HCT116 (cell line): ENCODE results near the gene XPO4. TPM values are rescaled to one million over a fixed set of nuclear protein-coding genes. Genes with fewer than 3 reads are reported as not detected.
"Not testable (repeated sequence)": the region's sequence is repeated elsewhere in the genome, so short reads cannot be mapped to it uniquely, and the experiment has no call there.

Source experiments
- ATAC-seq: fragments of 200-7000 bp; cut with Tn5 transposase; 2 replicates; pipeline ENCODE4 v1.9.1; 2020; ENCODE audit warnings: mild to moderate bottlenecking, moderate library complexity
- BruUV-seq: library from RNA; stranded (reverse); fragments of 400-500 nt; replicated peaks from 2 replicates; lab custom pipeline; 2021; lab: Mats Ljungman, UMichigan
- CTCF ChIA-PET: fragments of 300-600 bp; sonication (Branson Sonifier 250); formaldehyde crosslinking; loops from one replicate; lab custom pipeline; 2021; ENCODE audit warnings: antibody characterized with exemption; lab: Charles Lee
- POLR2A ChIA-PET: fragments of 300-600, 350-600 bp; sonication (Branson Sonifier 250); formaldehyde crosslinking; loops from one replicate; lab custom pipeline; 2021; ENCODE audit warnings: antibody characterized with exemption; lab: Charles Lee
- RAD21 ChIA-PET, 2 experiments: fragments of 300-600 bp; sonication (Branson Sonifier 250); formaldehyde crosslinking; loops; one replicate each; lab custom pipeline; 2023; ENCODE audit warnings: low total read pairs in 2 of 2; ENCODE audit not compliant: uncharacterized antibody in 2 of 2, unreplicated experiment in 2 of 2, low non-redundant PET in 1 of 2; lab: Charles Lee
- DNase-seq: peaks from one replicate; pipeline ENCODE4 v3.0.0-alpha.2; 2010; ENCODE audit warnings: low read depth, low spot score
- H2AFZ ChIP-seq: fragments of 200-600 bp; shearing (Covaris generic), sonication (generic); 2 replicates; pipeline ENCODE4 v1.6.1; 2017; ENCODE audit warnings: low read depth, mixed run types, mixed read lengths, antibody characterized with exemption, low read length; ENCODE audit not compliant: poor library complexity, severe bottlenecking
- H3K27ac ChIP-seq: 2 replicates; pipeline ENCODE4 v1.5.1; 2012; ENCODE audit warnings: low read depth, low read length
- H3K27me3 ChIP-seq: fragments of 200-600 bp; sonication (generic); 2 replicates; pipeline ENCODE4 v1.6.1; 2016; ENCODE audit warnings: mixed run types, low read length, mixed read lengths; ENCODE audit not compliant: insufficient read depth
- H3K36me3 ChIP-seq, 2 experiments: fragments of 200-500 bp in 1 of 2; fragments of 200-600 bp in 1 of 2; sonication (Bioruptor generic) in 1 of 2; sonication (generic) in 1 of 2; 2 replicates each; pipeline versions ENCODE4 v1.5.1 to v1.6.1; 2014 to 2016; ENCODE audit warnings: low read length in 2 of 2, inconsistent platforms in 1 of 2, mixed read lengths in 1 of 2, mixed run types in 1 of 2; ENCODE audit not compliant: insufficient read depth in 2 of 2, control insufficient read depth in 1 of 2
- H3K4me1 ChIP-seq, 2 experiments: fragments of 200-600 bp in 1 of 2; sonication (generic) in 1 of 2; 2 replicates each; pipeline versions ENCODE4 v1.5.1 to v1.6.1; 2012 to 2017; ENCODE audit warnings: low read length in 2 of 2, inconsistent platforms in 1 of 2, mild to moderate bottlenecking in 1 of 2, mixed read lengths in 1 of 2, mixed run types in 1 of 2, moderate library complexity in 1 of 2; ENCODE audit not compliant: insufficient read depth in 2 of 2, control insufficient read depth in 1 of 2
- H3K4me2 ChIP-seq: fragments of 200-600 bp; sonication (generic); 2 replicates; pipeline ENCODE4 v1.6.1; 2017; ENCODE audit warnings: mixed run types, low read length, mixed read lengths
- H3K4me3 ChIP-seq, 2 experiments: fragments of 200-600 bp in 1 of 2; sonication (generic) in 1 of 2; replicated peaks in 1 of 2; 2 replicates each; pipeline ENCODE4 v1.5.1; 2011 to 2016; ENCODE audit warnings: low read length in 2 of 2, control low read depth in 1 of 2, low read depth in 1 of 2, mild to moderate bottlenecking in 1 of 2, mixed read lengths in 1 of 2, mixed run types in 1 of 2
- H3K79me2 ChIP-seq: fragments of 200-600 bp; sonication (generic); 2 replicates; pipeline ENCODE4 v1.6.1; 2017; ENCODE audit warnings: mild to moderate bottlenecking, mixed run types, low read length, moderate library complexity, mixed read lengths; ENCODE audit not compliant: insufficient read depth
- H3K9ac ChIP-seq: fragments of 200-600 bp; sonication (generic); 2 replicates; pipeline ENCODE4 v1.6.1; 2016; ENCODE audit warnings: low read length, mixed read lengths
- H3K9me2 ChIP-seq: fragments of 200-600 bp; sonication (generic), shearing (Covaris generic); 2 replicates; pipeline ENCODE4 v1.6.1; 2017; ENCODE audit warnings: mixed run types, mild to moderate bottlenecking, moderate library complexity; ENCODE audit not compliant: insufficient read depth
- H3K9me3 ChIP-seq, 2 experiments: fragments of 200-500 bp in 1 of 2; fragments of 200-600 bp in 1 of 2; sonication (Bioruptor generic) in 1 of 2; sonication (generic) in 1 of 2; 2 replicates each; pipeline ENCODE4 v1.6.1; 2014 to 2017; ENCODE audit warnings: low read length in 2 of 2, mixed read lengths in 2 of 2, inconsistent platforms in 1 of 2, low read depth in 1 of 2, mild to moderate bottlenecking in 1 of 2, mixed run types in 1 of 2, moderate library complexity in 1 of 2; ENCODE audit not compliant: control insufficient read depth in 1 of 2, insufficient read depth in 1 of 2
- H4K20me1 ChIP-seq: fragments of 200-600 bp; sonication (generic), shearing (Covaris generic); 2 replicates; pipeline ENCODE4 v1.6.1; 2017; ENCODE audit warnings: mixed run types, mild to moderate bottlenecking, moderate library complexity; ENCODE audit not compliant: insufficient read depth
- EGR1 ChIP-seq: IDR thresholded peaks from 2 replicates; pipeline ENCODE4 v1.6.1; 2012; ENCODE audit warnings: low read depth
- EZH2 ChIP-seq: fragments of 200-600 bp; sonication (generic); IDR thresholded peaks from 2 replicates; pipeline ENCODE4 v1.6.1; 2017; ENCODE audit warnings: antibody characterized with exemption, mixed run types
- SIN3A ChIP-seq: IDR thresholded peaks from 2 replicates; pipeline ENCODE4 v1.6.1; 2012; ENCODE audit warnings: low read depth
- SRF ChIP-seq: IDR thresholded peaks from 2 replicates; pipeline ENCODE4 v1.6.1; 2012; ENCODE audit warnings: low read depth
- TCF7L2 ChIP-seq: IDR thresholded peaks from 2 replicates; pipeline ENCODE4 v1.7.0; 2011; ENCODE audit warnings: borderline replicate concordance, inconsistent platforms; ENCODE audit not compliant: insufficient read depth, insufficient read length; ENCODE audit errors: extremely low read depth
- YY1 ChIP-seq: IDR thresholded peaks from 2 replicates; pipeline ENCODE4 v1.6.1; 2011; ENCODE audit warnings: low read length, low read depth, moderate library complexity, mild to moderate bottlenecking; ENCODE audit not compliant: insufficient replicate concordance; ENCODE audit errors: extremely low read depth
- intact Hi-C: fragments of 100-400 bp; cut with micrococcal nuclease; formaldehyde crosslinking; loops from 2 replicates; pipeline ENCODE4 v1.10.0; 2022
- total RNA-seq: library from RNA; stranded (reverse); gene quantifications from one replicate; pipeline ENCODE4 v1.2.1, GENCODE V29; 2021; ENCODE audit not compliant: unreplicated experiment
- TF ChIP-seq, protein P1 (sequence below): IDR thresholded peaks from 2 replicates; pipeline ENCODE4 v1.6.1; 2012
- TF ChIP-seq, protein P2 (sequence below), 3 experiments: fragments of 200-600 bp in 1 of 3; sonication (generic) in 1 of 3; IDR thresholded peaks in 2 of 3; conservative IDR thresholded peaks in 1 of 3; 2 replicates each; pipeline ENCODE4 v1.5.1; 2012 to 2017; ENCODE audit warnings: low read depth in 2 of 3, low read length in 2 of 3, antibody characterized with exemption in 1 of 3, borderline replicate concordance in 1 of 3, control low read depth in 1 of 3, mild to moderate bottlenecking in 1 of 3, mixed read lengths in 1 of 3, mixed run types in 1 of 3, moderate library complexity in 1 of 3; ENCODE audit not compliant: insufficient read depth in 1 of 3

XPO4 gene
- total RNA-seq, 1 experiment from 2014 or later, result 29.7 TPM

DNA sequence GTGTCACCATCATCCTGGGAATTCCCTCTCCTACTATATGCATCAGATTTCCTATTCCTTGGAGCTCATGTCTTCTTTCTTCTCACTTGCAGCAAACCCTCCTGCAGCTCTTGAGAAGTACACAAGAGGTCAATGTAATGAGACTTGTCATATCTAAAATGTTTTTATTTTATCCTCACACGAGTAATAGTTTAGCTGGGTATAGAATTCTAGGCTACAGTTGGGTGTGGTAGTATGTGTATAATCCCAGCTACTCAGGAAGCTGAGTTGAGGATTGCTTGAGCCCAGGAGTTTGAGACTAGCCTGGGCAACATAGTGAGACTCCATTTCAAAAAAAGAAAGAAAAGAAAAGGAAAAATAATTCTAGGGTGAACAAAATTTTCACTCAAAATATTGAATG, 153.2 kb downstream of the XPO4 start:
- H4K20me1 ChIP-seq, result no peaks in the 10 kb centered on the region
- DNase-seq (no peak), ATAC-seq (no peak)
- no TSS peak for BruUV-seq
- POLR2A ChIA-PET, result no interaction called here
- no peaks in the 10 kb centered on the region for H3K79me2 ChIP-seq
- H3K9me2 ChIP-seq, result no peaks in the 10 kb centered on the region
- H3K9me3 ChIP-seq, result peaks cover 22 to 36% of the 10 kb centered on the region in 2 experiments
- CTCF ChIA-PET, result no interaction called here
- H3K27ac ChIP-seq, result no peak overlapping the region
- no peak overlapping the region for H3K4me2 ChIP-seq
- H3K36me3 ChIP-seq, result no peaks in the 10 kb centered on the region
- H3K27me3 ChIP-seq, result no peaks in the 10 kb centered on the region
- intact Hi-C loops, result no loop called here
- H3K4me3 ChIP-seq, result no peak overlapping the region
- TF ChIP-seq TCF7L2 (no peak), EZH2 (no peak), SIN3A (no peak), SRF (no peak), EGR1 (no peak), YY1 (no peak)
- TF ChIP-seq, protein P1, sequence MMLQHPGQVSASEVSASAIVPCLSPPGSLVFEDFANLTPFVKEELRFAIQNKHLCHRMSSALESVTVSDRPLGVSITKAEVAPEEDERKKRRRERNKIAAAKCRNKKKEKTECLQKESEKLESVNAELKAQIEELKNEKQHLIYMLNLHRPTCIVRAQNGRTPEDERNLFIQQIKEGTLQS, result no peak
- TF ChIP-seq, protein P2, sequence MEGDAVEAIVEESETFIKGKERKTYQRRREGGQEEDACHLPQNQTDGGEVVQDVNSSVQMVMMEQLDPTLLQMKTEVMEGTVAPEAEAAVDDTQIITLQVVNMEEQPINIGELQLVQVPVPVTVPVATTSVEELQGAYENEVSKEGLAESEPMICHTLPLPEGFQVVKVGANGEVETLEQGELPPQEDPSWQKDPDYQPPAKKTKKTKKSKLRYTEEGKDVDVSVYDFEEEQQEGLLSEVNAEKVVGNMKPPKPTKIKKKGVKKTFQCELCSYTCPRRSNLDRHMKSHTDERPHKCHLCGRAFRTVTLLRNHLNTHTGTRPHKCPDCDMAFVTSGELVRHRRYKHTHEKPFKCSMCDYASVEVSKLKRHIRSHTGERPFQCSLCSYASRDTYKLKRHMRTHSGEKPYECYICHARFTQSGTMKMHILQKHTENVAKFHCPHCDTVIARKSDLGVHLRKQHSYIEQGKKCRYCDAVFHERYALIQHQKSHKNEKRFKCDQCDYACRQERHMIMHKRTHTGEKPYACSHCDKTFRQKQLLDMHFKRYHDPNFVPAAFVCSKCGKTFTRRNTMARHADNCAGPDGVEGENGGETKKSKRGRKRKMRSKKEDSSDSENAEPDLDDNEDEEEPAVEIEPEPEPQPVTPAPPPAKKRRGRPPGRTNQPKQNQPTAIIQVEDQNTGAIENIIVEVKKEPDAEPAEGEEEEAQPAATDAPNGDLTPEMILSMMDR (IDR thresholded peaks at IDR 0.05 in 2 of 3, conservative IDR thresholded peaks at IDR 0.05 in 1 of 3; ENCODE audit: borderline replicate concordance in 1 of 3, insufficient read depth in 1 of 3, low read depth in 2 of 3, low read length in 2 of 3), result no peak
- H3K9ac ChIP-seq, result no peak overlapping the region
- H2AFZ ChIP-seq, result no peak overlapping the region
- H3K4me1 ChIP-seq, result no peaks in the 10 kb centered on the region
- RAD21 ChIA-PET, result no interaction called here

DNA sequence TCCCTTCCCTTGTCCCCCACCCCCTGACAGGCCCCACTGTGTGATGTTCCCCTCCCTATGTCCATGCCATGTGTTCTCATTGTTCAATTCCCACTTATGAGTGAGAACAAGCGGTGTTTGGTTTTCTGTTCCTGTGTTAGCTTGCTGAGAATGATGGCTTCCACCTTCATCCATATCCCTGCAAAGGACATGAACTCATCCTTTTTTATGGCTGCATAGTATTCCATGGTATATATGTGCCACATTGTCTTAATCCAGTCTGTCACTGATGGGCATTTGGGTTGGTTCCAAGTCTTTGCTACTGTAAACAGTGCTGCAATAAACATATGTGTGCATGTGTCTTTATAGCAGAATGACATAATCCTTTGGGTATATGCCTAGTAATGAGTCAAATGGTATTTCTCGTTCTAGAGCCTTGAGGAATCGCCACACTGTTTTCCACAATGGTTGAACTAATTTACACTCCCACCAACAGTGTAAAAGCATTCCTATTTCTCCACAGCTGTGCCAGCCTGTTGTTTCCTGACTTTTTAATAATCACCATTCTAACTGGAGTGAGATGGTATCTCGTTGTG, 158.6 kb downstream of the XPO4 start:
- H3K9ac ChIP-seq, H3K9me2 ChIP-seq, ATAC-seq, H3K27ac ChIP-seq, H3K79me2 ChIP-seq, H4K20me1 ChIP-seq, H3K36me3 ChIP-seq, intact Hi-C loops, H3K9me3 ChIP-seq, CTCF ChIA-PET, DNase-seq, H3K4me2 ChIP-seq, H3K27me3 ChIP-seq, POLR2A ChIA-PET, H2AFZ ChIP-seq, RAD21 ChIA-PET, BruUV-seq, H3K4me3 ChIP-seq, H3K4me1 ChIP-seq: not testable (repeated sequence)
